H9 (cell line): ENCODE data around the gene GREB1L. TPM values are rescaled to one million over a fixed set of nuclear protein-coding genes. Genes with fewer than 3 reads are reported as not detected.

ENCODE experiments used
- DNase-seq: peaks from one replicate; pipeline ENCODE4 v3.0.0-alpha.2; 2017
- H2AFZ ChIP-seq: one replicate; pipeline ENCODE4 v1.6.1; 2013; ENCODE audit warnings: mild to moderate bottlenecking, low read length, control low read depth, moderate library complexity
- H2AK5ac ChIP-seq: 2 replicates; pipeline ENCODE4 v1.6.1; 2013; ENCODE audit warnings: low read length, control low read depth, mixed read lengths; ENCODE audit not compliant: insufficient read length
- H2BK120ac ChIP-seq: one replicate; pipeline ENCODE4 v1.6.1; 2013; ENCODE audit warnings: low read depth, mild to moderate bottlenecking, low read length, control low read depth, inconsistent platforms; ENCODE audit not compliant: poor library complexity, severe bottlenecking
- H2BK12ac ChIP-seq: 2 replicates; pipeline ENCODE4 v1.6.1; 2013; ENCODE audit warnings: low read length, control low read depth, mixed read lengths, low read depth; ENCODE audit not compliant: insufficient read length
- H2BK15ac ChIP-seq: 2 replicates; pipeline ENCODE4 v1.6.1; 2013; ENCODE audit warnings: low read depth, low read length, control low read depth
- H2BK20ac ChIP-seq: one replicate; pipeline ENCODE4 v1.6.1; 2013; ENCODE audit warnings: low read depth, mild to moderate bottlenecking, low read length, control low read depth, inconsistent platforms; ENCODE audit not compliant: poor library complexity, severe bottlenecking
- H2BK5ac ChIP-seq: 2 replicates; pipeline ENCODE4 v1.6.1; 2013; ENCODE audit warnings: low read length, control low read depth, mixed read lengths; ENCODE audit not compliant: insufficient read length
- H3K14ac ChIP-seq: 2 replicates; pipeline ENCODE4 v1.6.1; 2013; ENCODE audit warnings: low read length, control low read depth; ENCODE audit not compliant: insufficient read depth
- H3K18ac ChIP-seq: 2 replicates; pipeline ENCODE4 v1.6.1; 2013; ENCODE audit warnings: low read depth, mild to moderate bottlenecking, mixed read lengths, low read length, control low read depth; ENCODE audit not compliant: insufficient read length
- H3K23ac ChIP-seq: 2 replicates; pipeline ENCODE4 v1.6.1; 2013; ENCODE audit warnings: low read length, control low read depth, mixed read lengths, low read depth; ENCODE audit not compliant: insufficient read length
- H3K23me2 ChIP-seq: 2 replicates; pipeline ENCODE4 v1.6.1; 2013; ENCODE audit warnings: low read depth, mild to moderate bottlenecking, mixed read lengths, low read length, control low read depth; ENCODE audit not compliant: insufficient read length, poor library complexity, severe bottlenecking
- H3K27ac ChIP-seq: 2 replicates; pipeline ENCODE4 v1.5.1; 2013; ENCODE audit warnings: low read length, control low read depth, mixed read lengths, low read depth; ENCODE audit not compliant: insufficient read length
- H3K27me3 ChIP-seq: 2 replicates; pipeline ENCODE4 v1.6.1; 2013; ENCODE audit warnings: low read length, control low read depth, inconsistent platforms; ENCODE audit not compliant: insufficient read depth
- H3K4ac ChIP-seq: 2 replicates; pipeline ENCODE4 v1.6.1; 2013; ENCODE audit warnings: low read depth, mild to moderate bottlenecking, control low read depth, inconsistent platforms, low read length, moderate library complexity
- H3K4me1 ChIP-seq: 2 replicates; pipeline ENCODE4 v1.6.1; 2013; ENCODE audit warnings: low read length, control low read depth, inconsistent platforms; ENCODE audit not compliant: insufficient read depth
- H3K4me2 ChIP-seq: 2 replicates; pipeline ENCODE4 v1.6.1; 2013; ENCODE audit warnings: low read length, control low read depth, mixed read lengths; ENCODE audit not compliant: insufficient read length, insufficient read depth
- H3K56ac ChIP-seq: 2 replicates; pipeline ENCODE4 v1.6.1; 2013; ENCODE audit warnings: low read depth, mild to moderate bottlenecking, mixed read lengths, low read length, control low read depth; ENCODE audit not compliant: insufficient read length
- H3K79me1 ChIP-seq: 2 replicates; pipeline ENCODE4 v1.6.1; 2013; ENCODE audit warnings: low read depth, mild to moderate bottlenecking, moderate library complexity, low read length, control low read depth, inconsistent platforms; ENCODE audit not compliant: insufficient read depth, poor library complexity, severe bottlenecking
- H3K79me2 ChIP-seq: 2 replicates; pipeline ENCODE4 v1.6.1; 2013; ENCODE audit warnings: low read length, control low read depth, inconsistent platforms; ENCODE audit not compliant: insufficient read depth
- H3K9ac ChIP-seq: 2 replicates; pipeline ENCODE4 v1.6.1; 2013; ENCODE audit warnings: low read length, control low read depth, mixed read lengths; ENCODE audit not compliant: insufficient read length; ENCODE audit errors: extremely low read depth
- H3K9me3 ChIP-seq: one replicate; pipeline ENCODE4 v1.6.1; 2013; ENCODE audit warnings: low read depth, low read length, inconsistent platforms; ENCODE audit not compliant: control insufficient read depth
- H3T11ph ChIP-seq: one replicate; pipeline ENCODE4 v1.6.1; 2013; ENCODE audit warnings: mild to moderate bottlenecking, low read length, control low read depth, inconsistent platforms
- H4K20me1 ChIP-seq: one replicate; pipeline ENCODE4 v1.6.1; 2013; ENCODE audit not compliant: control insufficient read depth, insufficient read length, insufficient read depth
- H4K5ac ChIP-seq: 2 replicates; pipeline ENCODE4 v1.6.1; 2013; ENCODE audit warnings: low read depth, mild to moderate bottlenecking, mixed read lengths, low read length, control low read depth; ENCODE audit not compliant: insufficient read length
- H4K8ac ChIP-seq: replicated peaks from 2 replicates; pipeline ENCODE4 v1.6.1; 2013; ENCODE audit warnings: low read length, control low read depth, mixed read lengths, low read depth; ENCODE audit not compliant: insufficient read length
- H4K91ac ChIP-seq: 2 replicates; pipeline ENCODE4 v1.6.1; 2013; ENCODE audit warnings: low read depth, mild to moderate bottlenecking, moderate library complexity, mixed read lengths, low read length, control low read depth; ENCODE audit not compliant: insufficient read length
- H3K27ac Mint-ChIP-seq, 3 experiments: 2 replicates in 2 of 3; 3 replicates in 1 of 3; pipeline ENCODE4 v1.8.0; 2020 to 2021; ENCODE audit warnings: mixed read lengths in 3 of 3, mild to moderate bottlenecking in 1 of 3, moderate library complexity in 1 of 3
- H3K27me3 Mint-ChIP-seq: 2 replicates; pipeline ENCODE4 v1.8.0; 2021; ENCODE audit warnings: low read depth, mild to moderate bottlenecking, moderate library complexity, mixed read lengths
- H3K36me3 Mint-ChIP-seq, 3 experiments: 2 replicates in 2 of 3; 3 replicates in 1 of 3; pipeline ENCODE4 v1.8.0; 2020 to 2021; ENCODE audit warnings: low read depth in 3 of 3, mixed read lengths in 3 of 3; ENCODE audit not compliant: insufficient read depth in 1 of 3
- H3K4me1 Mint-ChIP-seq, 2 experiments: 2 replicates each; pipeline ENCODE4 v1.8.0; 2020; ENCODE audit warnings: mixed read lengths in 2 of 2
- H3K4me3 Mint-ChIP-seq, 2 experiments: 2 replicates in 1 of 2; 3 replicates in 1 of 2; pipeline ENCODE4 v1.8.0; 2020 to 2021; ENCODE audit warnings: mild to moderate bottlenecking in 2 of 2, mixed read lengths in 2 of 2, moderate library complexity in 1 of 2
- H3K9me3 Mint-ChIP-seq, 2 experiments: 2 replicates in 1 of 2; 3 replicates in 1 of 2; pipeline ENCODE4 v1.8.0; 2020; ENCODE audit warnings: mild to moderate bottlenecking in 2 of 2, mixed read lengths in 2 of 2, moderate library complexity in 1 of 2
- WGBS: extraction: QIAGEN DNeasy Blood & Tissue Kit; methylation state at CpG from one replicate; pipeline ENCODE4 v1.1.7; 2013; ENCODE audit warnings: missing lambda C conversion rate, low lambda C conversion rate, mixed read lengths; ENCODE audit not compliant: insufficient read length; ENCODE audit errors: extremely low coverage; 5-methylcytosine and 5-hydroxymethylcytosine counted together
- total RNA-seq: library from RNA; stranded (reverse); gene quantifications from 2 replicates; pipeline ENCODE4 v1.2.1, GENCODE V29; 2021
- TF ChIP-seq, protein P1 (sequence below): fragments of 200-600 bp; sonication (generic); conservative IDR thresholded peaks from 3 replicates; pipeline ENCODE4 v1.8.0; 2021; ENCODE audit warnings: antibody characterized with exemption, mild to moderate bottlenecking

Gene GREB1L
- total RNA-seq, 1 experiment from 2014 or later: 2.7 TPM

GRCh38 chr18:21291106-21291505, 49.1 kb downstream of the GREB1L start:
- Mint-ChIP-seq H3K4me3 (no peak overlapping the region), H3K27ac (no peak overlapping the region), H3K27me3 (no peaks in the 10 kb centered on the region), H3K36me3 (no peaks in the 10 kb centered on the region; a peak in 1 of 7 replicates), H3K4me1 (peaks cover 8 to 31% of the 10 kb centered on the region in 2 experiments), H3K9me3 (no peaks in the 10 kb centered on the region)
- H3K27me3 ChIP-seq: no peaks in the 10 kb centered on the region
- H3K18ac ChIP-seq: no peak overlapping the region
- no peaks in the 10 kb centered on the region for H4K20me1 ChIP-seq
- no peak for DNase-seq
- no peak overlapping the region for H2AK5ac ChIP-seq
- H3K4ac ChIP-seq: no peak overlapping the region
- no peak overlapping the region for H2BK20ac ChIP-seq
- H3K27ac ChIP-seq: no peak overlapping the region
- H3K23ac ChIP-seq: no peak overlapping the region
- no peak overlapping the region for H3K14ac ChIP-seq
- H3K9me3 ChIP-seq: no peaks in the 10 kb centered on the region
- no peaks in the 10 kb centered on the region for H3K79me2 ChIP-seq
- H2BK120ac ChIP-seq: no peak overlapping the region
- no peaks in the 10 kb centered on the region for H3K4me1 ChIP-seq
- H2BK15ac ChIP-seq: no peak overlapping the region
- no CpG with 5 or more reads among the region's 3 CpGs for WGBS
- TF ChIP-seq, protein P1, sequence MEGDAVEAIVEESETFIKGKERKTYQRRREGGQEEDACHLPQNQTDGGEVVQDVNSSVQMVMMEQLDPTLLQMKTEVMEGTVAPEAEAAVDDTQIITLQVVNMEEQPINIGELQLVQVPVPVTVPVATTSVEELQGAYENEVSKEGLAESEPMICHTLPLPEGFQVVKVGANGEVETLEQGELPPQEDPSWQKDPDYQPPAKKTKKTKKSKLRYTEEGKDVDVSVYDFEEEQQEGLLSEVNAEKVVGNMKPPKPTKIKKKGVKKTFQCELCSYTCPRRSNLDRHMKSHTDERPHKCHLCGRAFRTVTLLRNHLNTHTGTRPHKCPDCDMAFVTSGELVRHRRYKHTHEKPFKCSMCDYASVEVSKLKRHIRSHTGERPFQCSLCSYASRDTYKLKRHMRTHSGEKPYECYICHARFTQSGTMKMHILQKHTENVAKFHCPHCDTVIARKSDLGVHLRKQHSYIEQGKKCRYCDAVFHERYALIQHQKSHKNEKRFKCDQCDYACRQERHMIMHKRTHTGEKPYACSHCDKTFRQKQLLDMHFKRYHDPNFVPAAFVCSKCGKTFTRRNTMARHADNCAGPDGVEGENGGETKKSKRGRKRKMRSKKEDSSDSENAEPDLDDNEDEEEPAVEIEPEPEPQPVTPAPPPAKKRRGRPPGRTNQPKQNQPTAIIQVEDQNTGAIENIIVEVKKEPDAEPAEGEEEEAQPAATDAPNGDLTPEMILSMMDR: no peak
- no peak overlapping the region for H2BK12ac ChIP-seq
- H3K79me1 ChIP-seq: no peaks in the 10 kb centered on the region
- no peak overlapping the region for H3K9ac ChIP-seq
- no peak overlapping the region for H2AFZ ChIP-seq
- H4K8ac ChIP-seq: no peak overlapping the region
- no peak overlapping the region for H3T11ph ChIP-seq
- H3K56ac ChIP-seq: no peak overlapping the region
- H3K4me2 ChIP-seq: no peak overlapping the region
- H3K23me2 ChIP-seq: no peaks in the 10 kb centered on the region
- no peak overlapping the region for H4K5ac ChIP-seq
- H4K91ac ChIP-seq: no peak overlapping the region
- H2BK5ac ChIP-seq: no peak overlapping the region
